Ramos (cell line): ENCODE measurements around the gene WDR53.

Experiments
- in situ Hi-C: fragments of 300-500 bp; cut with MboI; formaldehyde crosslinking; loops from one replicate; pipeline ENCODE4 v1.14.3; 2022; ENCODE audit warnings: low sequenced_read_pairs; ENCODE audit not compliant: unreplicated experiment

WDR53 gene

DNA sequence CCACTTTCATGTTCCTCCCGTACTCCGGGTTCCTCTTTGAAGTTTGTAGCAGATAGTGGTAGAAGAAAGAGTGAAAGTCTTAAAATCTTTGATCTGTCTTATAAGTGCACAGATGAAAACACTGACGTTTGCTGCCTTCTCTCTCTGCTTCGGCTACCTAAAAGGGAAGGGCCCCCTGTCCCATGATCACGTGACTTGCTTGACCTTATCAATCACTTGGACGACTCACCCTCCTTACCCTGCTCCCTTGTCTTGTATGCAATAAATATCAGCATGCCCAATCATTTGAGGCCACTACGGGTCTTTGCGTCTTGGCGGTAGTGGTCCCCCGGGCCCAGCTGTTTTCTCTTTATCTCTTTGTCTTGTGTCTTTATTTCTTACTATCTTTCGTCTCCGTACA is 47.1 kb downstream of the WDR53 start:
- in situ Hi-C loops: loop anchor here (5.0 kb wide), 1 partner anchor 264 kb away; no protein-coding TSS in a partner anchor

DNA sequence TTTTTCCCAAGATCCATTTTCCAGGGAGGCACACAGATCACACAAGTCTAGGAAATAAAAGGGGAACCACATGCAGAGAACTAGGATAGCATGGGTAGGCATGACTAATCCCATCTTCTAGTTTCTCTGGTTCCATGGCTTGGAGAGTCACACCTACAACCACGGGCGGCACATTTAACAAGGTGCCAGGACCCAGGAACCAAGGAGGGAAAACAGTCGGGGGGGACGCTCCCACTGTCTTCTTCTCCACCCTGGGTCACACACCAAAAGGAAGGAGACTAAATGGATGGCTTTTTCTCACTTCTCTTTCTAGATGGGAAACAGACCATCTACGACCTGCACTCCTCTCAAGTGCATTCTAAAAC is 48.7 kb downstream of the WDR53 start:
- in situ Hi-C loops: loop anchor here (5.0 to 10.0 kb wide), 2 partner anchors 262 to 495 kb away; no protein-coding TSS in a partner anchor

DNA sequence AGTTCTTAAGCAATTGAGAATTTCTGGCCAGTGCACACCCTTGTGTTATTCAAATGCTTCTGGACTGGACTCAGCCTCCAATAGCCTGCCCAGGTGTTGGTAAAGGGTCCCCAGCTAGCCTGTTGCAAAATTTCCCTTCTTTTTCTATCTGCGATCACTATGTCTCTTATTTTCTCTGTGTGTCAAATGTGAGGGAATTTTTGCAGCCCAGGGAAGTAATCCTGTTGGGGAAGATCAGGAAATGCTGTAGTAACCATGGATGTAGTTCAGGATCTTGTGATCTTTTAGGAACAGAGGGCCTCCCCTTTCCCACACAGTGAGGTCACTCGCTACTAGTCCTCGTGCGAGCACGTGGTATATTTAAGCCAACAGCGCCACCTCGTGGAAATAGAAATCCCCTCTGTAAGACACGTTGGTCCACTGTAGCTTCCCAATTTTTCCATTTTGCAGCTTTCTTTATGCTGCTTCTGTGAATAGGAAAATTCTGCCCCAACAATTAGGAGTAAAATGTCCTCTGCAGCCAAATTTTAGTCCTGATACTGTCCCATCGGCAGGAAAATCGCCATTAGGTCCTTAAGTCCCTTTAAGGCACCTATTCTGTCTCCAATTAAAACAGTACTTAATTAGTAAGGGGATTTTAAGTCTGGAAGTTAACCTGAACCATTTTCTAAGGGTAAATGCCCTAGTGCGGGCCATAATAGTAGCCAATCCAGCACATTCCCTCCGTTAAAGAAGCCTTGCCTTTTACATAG is 49.2 kb downstream of the WDR53 start:
- in situ Hi-C loops: loop anchor here (10.0 kb wide), 1 partner anchor 494 kb away; no protein-coding TSS in a partner anchor

DNA sequence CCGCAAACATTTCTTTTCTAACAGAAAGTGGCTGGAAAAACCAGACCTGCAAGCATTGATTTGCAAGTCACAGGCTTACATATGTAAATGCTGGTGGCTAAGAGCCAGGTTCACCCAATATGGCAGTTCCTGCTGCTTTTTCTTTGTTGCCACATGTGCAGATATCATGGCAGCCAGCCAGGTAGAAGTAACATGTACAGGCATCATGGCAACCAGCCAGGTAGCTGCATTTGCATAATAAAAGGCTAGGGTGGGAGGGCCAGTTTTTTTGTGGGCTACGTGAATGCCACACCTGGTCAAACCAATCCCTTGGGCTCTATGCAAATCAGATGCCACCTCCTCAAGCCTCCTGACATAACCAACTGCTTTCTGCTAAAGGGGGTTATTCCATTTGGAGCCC is 50.4 kb downstream of the WDR53 start:
- in situ Hi-C loops: loop anchor here (10.0 kb wide), 1 partner anchor 493 kb away; no protein-coding TSS in a partner anchor

DNA sequence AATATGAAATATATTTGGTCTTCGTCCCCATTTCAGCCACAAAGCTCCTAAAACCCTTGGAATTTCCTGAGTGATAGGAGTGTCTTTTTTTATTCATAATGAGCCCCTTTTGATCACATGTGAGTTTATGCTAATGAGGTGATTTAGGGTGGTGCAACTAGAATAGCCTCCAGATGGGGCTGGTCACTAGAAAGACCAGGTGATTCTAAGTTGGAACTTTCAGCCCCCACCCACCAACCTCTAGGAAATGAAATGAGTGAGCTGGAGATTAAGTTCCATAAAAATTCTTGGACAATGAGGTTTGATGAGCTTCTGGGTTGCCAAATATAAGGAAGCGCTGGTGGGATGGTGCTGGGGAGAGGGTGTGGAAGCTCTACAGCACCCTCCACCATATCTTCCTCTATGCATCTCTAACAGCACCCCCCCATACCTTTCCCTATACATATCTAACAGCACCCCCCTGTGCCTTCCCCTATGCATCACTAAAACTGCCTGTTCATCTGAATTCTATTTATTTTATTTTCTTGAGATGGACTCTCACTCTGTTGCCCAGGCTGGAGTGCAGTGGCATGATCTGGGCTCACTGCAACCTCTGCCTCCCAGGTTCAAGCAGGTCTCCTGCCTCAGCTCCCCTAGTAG is 51.1 kb downstream of the WDR53 start:
- in situ Hi-C loops: loop anchor here (10.0 kb wide), 1 partner anchor 492 kb away; no protein-coding TSS in a partner anchor

DNA sequence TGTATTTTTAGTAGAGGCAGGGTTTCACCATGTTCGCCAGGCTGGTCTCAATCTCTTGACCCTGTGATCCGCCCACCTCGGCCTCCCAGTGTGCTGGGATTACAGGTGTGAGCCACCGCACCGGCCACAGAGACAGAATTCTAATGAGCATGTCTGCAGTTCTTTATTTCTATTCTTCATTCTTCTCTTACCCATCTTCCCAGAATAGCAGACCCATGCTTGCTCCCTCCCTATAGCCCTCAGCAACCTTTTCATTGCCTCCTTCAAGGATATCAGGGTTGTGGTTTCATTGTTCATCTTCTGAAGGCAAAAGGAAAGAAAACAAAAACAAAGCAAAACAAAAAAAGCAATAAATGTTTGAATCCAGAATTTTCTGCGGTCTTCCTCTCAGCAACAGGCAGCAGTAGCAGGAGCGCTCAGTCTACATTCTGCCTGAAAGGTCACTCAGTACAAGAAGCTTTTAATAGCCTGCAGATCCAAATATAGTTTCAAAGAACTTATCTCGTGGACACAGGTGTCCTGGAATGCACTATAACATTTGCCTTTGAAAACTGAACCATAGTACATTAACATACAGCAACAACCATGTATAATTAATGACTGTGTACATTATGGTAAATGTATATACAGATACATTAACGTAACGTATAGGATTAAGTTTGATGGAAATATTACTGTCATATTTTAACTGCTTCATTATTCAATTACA is 53.3 kb downstream of the WDR53 start, which contains the start of gene SMCO1:
TSS of gene SMCO1 (minus strand) at position 434 of the 709 bp plus-strand sequence. CDS start at position 297, 137 bp downstream.
- in situ Hi-C loops: loop anchor here (10.0 kb wide), 1 partner anchor 490 kb away; no protein-coding TSS in a partner anchor

DNA sequence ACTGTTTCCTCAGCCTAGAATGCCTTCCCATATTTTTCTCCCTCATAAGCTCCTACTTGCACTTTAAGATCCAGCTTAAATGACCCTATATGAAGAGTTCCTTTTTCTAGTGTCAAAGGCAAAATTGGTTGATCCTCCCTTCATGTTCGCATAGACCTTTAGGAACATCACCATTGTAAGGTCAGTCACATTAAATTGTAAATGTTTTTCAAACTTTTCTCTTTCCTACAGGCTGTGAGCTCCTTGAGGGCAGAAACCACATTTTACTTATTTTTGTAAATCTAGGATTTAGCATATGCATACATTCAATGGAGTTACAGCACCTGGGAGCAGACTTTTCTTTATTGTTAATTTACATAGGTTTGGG is 54.0 kb downstream of the WDR53 start:
- in situ Hi-C loops: loop anchor here (10.0 kb wide), 1 partner anchor 490 kb away; no protein-coding TSS in a partner anchor

DNA sequence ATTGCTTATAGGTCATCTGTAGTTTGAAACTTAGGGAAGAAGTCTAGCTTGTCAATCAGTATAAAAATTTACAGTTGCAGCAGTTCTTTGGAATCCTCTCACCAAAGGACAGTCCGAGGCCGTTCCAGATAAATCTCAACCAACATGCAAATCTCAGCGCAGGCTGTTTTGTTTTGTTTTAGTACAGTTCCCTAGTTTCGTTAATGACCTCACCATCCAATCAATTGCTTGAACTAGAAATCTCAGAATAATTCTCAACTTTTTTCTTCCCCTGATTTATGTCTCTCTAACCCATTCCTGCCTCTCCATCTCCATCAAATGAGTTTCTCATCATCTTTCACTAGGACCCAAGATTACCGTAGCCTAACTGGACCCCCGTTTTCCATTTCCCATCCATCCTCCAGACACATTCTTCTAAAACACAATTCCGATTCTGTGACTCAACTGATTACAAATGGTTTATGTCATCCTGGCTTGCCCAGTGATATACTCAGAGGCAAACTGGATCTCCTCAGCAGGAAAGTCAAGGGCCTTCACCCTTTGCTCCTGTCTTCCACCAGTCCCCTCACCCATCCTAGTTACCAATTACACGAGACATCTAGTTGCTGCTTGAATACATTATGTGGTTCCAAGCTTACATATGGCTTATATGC is 54.5 kb downstream of the WDR53 start:
- in situ Hi-C loops: loop anchor here (10.0 kb wide), 1 partner anchor 489 kb away; no protein-coding TSS in a partner anchor

DNA sequence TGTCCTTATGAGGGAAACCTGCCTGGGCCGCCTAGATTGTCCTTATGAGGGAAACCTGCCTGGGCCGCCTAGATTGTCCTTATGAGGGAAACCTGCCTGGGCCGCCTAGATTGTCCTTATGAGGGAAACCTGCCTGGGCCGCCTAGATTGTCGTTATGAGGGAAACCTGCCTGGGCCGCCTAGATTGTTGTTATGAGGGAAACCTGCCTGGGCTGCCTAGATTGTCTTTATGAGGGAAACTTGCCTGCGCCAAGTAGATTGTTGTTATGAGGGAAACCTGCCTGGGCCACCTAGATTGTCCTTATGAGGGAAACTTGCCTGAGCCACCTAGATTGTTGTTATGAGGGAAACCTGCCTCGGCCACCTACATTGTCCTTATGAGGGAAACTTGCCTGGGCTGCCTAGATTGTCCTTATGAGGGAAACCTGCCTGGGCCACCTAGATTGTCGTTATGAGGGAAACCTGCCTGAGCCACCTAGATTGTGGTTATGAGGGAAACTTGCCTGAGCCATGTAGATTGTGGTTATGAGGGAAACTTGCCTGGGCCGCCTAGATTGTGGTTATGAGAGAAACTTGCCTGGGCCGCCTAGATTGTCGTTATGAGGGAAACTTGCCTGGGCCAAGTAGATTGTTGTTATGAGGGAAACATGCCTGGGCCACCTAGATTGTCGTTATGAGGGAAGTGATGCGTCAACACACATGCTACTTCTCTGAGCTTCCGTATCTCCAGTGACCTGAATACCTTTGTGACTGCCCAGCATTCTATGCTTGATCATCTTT is 56.5 kb downstream of the WDR53 start:
- in situ Hi-C loops: loop anchor here (10.0 kb wide), 1 partner anchor 487 kb away; no protein-coding TSS in a partner anchor

DNA sequence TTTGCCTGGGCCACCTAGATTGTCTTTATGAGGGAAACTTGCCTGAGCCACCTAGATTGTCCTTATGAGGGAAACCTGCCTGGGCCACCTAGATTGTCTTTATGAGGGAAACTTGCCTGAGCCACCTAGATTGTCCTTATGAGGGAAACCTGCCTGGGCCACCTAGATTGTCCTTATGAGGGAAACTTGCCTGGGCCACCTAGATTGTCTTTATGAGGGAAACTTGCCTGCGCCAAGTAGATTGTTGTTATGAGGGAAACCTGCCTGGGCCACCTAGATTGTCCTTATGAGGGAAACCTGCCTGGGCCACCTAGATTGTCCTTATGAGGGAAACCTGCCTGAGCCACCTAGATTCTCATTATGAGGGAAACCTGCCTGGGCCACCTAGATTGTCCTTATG is 57.2 kb downstream of the WDR53 start:
- in situ Hi-C loops: loop anchor here (10.0 kb wide), 1 partner anchor 486 kb away; no protein-coding TSS in a partner anchor

DNA sequence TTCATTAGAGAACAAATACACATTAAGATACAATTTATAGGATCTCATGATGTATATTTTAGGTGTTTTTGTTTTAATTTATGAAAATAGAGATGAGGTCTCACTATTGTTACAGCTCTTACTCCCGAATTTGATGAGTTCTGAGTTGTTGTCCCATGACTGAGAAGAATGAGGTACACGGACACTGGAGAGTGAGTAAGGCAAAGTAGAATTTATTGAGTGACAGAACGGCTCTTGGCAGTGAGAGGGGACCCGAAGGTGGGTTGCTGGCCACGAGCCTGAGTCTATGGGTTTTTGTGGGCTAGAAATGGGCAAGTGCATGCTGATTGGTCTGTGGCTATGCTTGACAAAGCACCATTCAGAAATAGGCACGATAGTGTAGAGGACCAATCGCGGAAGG is 61.7 kb downstream of the WDR53 start:
- in situ Hi-C loops: no loop called here

DNA sequence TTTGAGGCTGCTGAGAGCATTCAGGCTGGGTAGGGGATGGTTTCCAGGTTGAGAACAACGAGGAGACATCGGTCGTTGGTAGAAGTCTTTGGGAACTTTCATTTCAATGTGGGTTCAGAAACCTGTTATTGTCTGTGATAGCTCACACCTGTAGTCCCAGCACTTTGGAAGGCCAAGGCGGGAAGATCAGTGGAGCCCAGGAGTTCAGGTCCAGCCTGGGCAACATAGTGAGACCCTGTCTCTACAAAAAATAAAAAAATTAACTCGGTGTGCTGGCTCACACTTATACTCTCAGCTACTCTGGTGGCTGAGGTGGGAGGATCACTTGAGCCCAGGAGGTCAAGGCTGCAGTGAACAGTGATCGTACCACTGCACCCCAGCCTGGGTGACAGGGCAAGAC is 63.8 kb downstream of the WDR53 start:
- in situ Hi-C loops: no loop called here
